Stimulated activated CD8-positive, alpha-beta memory T cell treated with anti-CD3 and anti-CD28 coated beads, Interleukin-12 subunit alpha, Interleukin-12 subunit beta, amount 100 ng/mL, for 4 hours (primary cell): ENCODE measurements around the gene VENTX.

ENCODE experiments used
- DNase-seq: peaks from one replicate; pipeline ENCODE4 v3.0.0-alpha.2; 2020; ENCODE audit warnings: low read depth

The VENTX gene

GRCh38 chr10:133236401-133237240 is 1.0 kb upstream of the VENTX start:
- no peak for DNase-seq

GRCh38 chr10:133237241-133237587 is 441 bp upstream of the VENTX start:
- DNase-seq = no peak

GRCh38 chr10:133238466-133238804 is 780 bp downstream of the VENTX start:
- DNase-seq = no peak

- DNase-seq = no peak
Observed at GRCh38 chr10:133239990-133240389, 2.3 kb downstream of the VENTX start.

- DNase-seq = no peak
Observed at GRCh38 chr10:133241501-133242205, 4.0 kb downstream of the VENTX start.

GRCh38 chr10:133242611-133243356 is 5.1 kb downstream of the VENTX start:
- no peak for DNase-seq

- DNase-seq = no peak
Observed at GRCh38 chr10:133243593-133243992, 5.9 kb downstream of the VENTX start.

GRCh38 chr10:133245439-133246235 is 8.0 kb downstream of the VENTX start:
- no peak for DNase-seq

- no peak for DNase-seq
Observed at GRCh38 chr10:133246236-133246626, 8.6 kb downstream of the VENTX start.

GRCh38 chr10:133247681-133248333 is 10.2 kb downstream of the VENTX start:
- DNase-seq = no peak

GRCh38 chr10:133248334-133248715 is 10.7 kb downstream of the VENTX start:
- DNase-seq = no peak

- no peak for DNase-seq
Observed at GRCh38 chr10:133249094-133249780, 11.6 kb downstream of the VENTX start.

- no peak for DNase-seq
Observed at GRCh38 chr10:133249975-133250754, 12.5 kb downstream of the VENTX start.

- no peak for DNase-seq
Observed at GRCh38 chr10:133251388-133252222, 13.9 kb downstream of the VENTX start.

- no peak for DNase-seq
Observed at GRCh38 chr10:133252223-133252552, 14.5 kb downstream of the VENTX start.

GRCh38 chr10:133253361-133253955 is 15.8 kb downstream of the VENTX start:
- DNase-seq = no peak

GRCh38 chr10:133254421-133255120 is 16.9 kb downstream of the VENTX start:
- no peak for DNase-seq

GRCh38 chr10:133255323-133255722 is 17.7 kb downstream of the VENTX start:
- no peak for DNase-seq
